Body of pancreas (tissue), 4 donors: ENCODE results near the gene FAM240A.

Experiments used
- CTCF ChIP-seq, 7 experiments: fragments of 450-650 bp in 4 of 7; fragments of 200-600 bp in 3 of 7; sonication (generic) in 3 of 7; IDR thresholded peaks; one replicate each; pipeline ENCODE4 v1.5.1; 2016 to 2019; ENCODE audit warnings: antibody characterized with exemption in 7 of 7
- POLR2A ChIP-seq, 3 donors: fragments of 450-650 bp; IDR thresholded peaks; one replicate each; pipeline ENCODE4 v1.6.1; 2016; ENCODE audit warnings: antibody characterized with exemption in 3 of 3, mild to moderate bottlenecking in 2 of 3

DNA sequence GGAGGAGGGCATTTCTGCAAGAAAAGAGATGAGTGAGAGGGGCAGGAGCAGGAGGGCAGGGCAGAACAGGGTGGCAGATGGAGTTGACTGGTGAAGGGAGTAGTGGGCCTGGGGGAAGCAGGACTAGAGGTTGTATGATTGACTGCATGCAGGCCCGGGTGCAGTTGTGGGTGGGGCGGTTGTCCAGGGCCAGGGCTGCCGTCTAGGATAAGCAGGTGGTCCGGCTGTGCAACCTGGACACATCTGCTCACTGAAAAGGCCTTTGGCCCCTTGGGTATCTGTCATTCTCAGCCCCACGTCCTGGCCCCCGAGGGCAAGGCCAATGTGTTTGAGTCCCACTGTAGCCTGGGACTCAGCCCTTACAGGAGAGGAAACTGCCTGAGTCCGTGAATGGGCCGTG is 55.8 kb downstream of the FAM240A start:
- TF ChIP-seq CTCF (IDR thresholded peaks at IDR 0.05) (no peak), POLR2A (IDR thresholded peaks at IDR 0.05) (no peak)
